CD4-positive, alpha-beta T cell treated with Interleukin-1 beta for 1 hour (primary cell): ENCODE measurements around the gene KHSRP.

Experiments
- DNase-seq, 2 donors: peaks; one replicate each; pipeline ENCODE4 v3.0.0-alpha.2; 2020 to 2022

Gene KHSRP

DNA sequence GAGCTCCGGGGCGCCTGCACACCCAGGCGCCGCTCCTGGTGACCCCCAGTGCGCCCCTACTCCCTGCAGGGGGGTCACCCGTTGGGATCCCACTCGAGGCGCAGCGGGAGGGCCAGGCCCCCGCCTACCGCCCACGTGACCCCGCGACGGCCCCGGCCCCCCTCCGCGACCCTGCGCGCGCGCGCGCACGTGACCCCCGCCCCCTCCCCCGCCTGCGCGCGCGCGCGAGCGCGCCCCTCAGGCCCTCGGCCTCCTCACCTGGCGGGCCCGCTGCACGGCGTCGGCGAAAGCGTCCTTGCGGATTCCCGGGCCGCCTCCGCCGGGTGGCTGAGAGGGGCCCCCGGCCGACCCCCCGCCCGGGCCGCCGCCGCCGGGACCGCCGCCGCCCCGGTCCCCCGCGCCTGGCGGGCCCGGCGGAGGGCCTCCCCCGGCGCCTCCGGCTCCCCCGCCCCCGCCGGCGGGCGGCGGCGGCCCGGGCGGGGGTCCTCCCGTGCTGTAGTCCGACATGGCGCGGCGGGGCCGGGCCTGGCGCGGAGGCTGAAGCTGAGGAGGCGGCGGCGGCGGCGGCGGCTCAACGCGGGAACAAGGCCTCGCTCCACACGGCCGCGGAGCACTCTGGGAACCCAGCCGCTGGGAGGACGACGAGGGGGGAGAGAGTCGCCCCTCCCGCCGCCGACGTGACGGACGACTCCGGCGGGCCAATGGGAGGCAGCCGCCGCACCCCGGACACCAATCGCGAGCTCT, at the start of gene KHSRP:
KHSRP (minus strand) TSS at position 617 of the 744 bp plus-strand sequence; CDS start at position 507, 110 bp downstream.
- DNase-seq = peak in 1 of 2 donors; percentile 30

GRCh38 chr19:6473647-6474046, 49.0 kb upstream of the KHSRP start:
- DNase-seq = no peak

GRCh38 chr19:6472713-6473112, 48.1 kb upstream of the KHSRP start:
- no peak for DNase-seq

DNA sequence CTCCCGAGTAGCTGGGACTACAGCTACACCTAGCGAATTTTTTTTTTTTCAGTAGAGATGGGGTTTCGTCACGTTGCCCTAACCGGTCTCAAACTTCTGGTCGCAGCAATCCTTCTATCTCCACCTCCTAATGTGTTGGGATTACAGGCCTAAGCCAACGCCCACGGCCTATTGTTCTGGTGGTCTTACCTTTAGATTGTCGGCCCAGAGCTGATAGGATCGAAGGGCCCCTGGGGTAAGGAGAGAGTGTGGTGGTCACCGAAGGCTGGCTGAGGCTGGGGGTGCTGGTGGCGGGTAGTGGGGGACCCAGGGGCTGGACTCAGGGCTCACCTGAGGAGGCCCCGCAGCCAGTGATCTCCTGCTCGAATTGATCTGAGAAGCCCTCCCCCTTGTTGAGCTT, 46.5 kb upstream of the KHSRP start:
- no peak for DNase-seq

- no peak for DNase-seq
These were observed 45.6 kb upstream of the KHSRP start for GRCh38 chr19:6470173-6470572.

GRCh38 chr19:6467384-6467783, 42.8 kb upstream of the KHSRP start:
- DNase-seq = no peak

DNA sequence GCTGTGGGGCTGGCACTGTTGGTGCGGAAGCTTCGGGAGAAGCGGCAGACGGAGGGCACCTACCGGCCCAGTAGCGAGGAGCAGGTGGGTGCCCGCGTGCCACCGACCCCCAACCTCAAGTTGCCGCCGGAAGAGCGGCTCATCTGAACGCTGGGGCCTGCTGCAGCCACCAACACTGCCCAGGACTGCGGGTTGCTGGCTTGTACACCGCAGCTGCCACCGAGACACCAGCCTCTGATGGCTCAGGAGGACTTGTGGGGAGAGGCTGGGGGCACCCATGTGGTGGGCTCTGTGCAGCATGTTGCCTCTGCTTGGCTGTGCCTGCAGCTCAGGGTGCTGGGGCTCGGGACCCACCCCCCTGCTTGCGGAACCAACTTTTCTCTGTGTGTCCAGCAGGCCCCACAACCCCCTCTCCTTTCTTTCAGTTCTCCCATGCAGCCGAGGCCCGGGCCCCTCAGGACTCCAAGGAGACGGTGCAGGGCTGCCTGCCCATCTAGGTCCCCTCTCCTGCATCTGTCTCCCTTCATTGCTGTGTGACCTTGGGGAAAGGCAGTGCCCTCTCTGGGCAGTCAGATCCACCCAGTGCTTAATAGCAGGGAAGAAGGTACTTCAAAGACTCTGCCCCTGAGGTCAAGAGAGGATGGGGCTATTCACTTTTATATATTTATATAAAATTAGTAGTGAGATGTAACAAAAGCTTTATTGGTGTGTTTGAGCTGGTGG, 42.1 kb upstream of the KHSRP start:
- DNase-seq = no peak

DNA sequence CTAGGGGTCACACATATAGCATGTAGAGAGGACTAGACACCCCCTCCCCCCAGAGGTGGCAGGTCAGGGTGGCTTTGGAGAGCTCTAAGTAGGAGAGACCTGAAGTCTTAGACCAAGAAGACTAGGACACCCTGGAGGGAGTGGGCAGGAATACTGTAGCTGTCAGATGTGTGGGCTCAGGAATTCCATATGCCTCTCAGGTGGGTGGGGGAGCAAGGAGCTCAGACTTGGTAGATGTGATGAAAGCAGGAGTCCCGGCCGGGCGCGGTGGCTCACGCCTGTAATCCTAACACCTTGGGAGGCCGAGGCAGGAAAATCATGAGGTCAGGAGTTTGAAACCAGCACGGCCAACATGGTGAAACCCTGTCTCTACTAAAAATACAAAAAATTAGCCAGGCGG, 41.1 kb upstream of the KHSRP start:
- DNase-seq = no peak

GRCh38 chr19:6465006-6465405, 40.4 kb upstream of the KHSRP start:
- DNase-seq = no peak

GRCh38 chr19:6464070-6464873, 39.7 kb upstream of the KHSRP start, which contains the start of gene CRB3:
Gene CRB3 (plus strand): TSS chr19:6464271. CDS start chr19:6464702, 431 bp downstream.
- DNase-seq = peak; percentile 64 to 65

- peak; percentile 94 to 97 for DNase-seq
These were observed 35.7 kb upstream of the KHSRP start for GRCh38 chr19:6460099-6460884.

GRCh38 chr19:6459262-6460098, 34.9 kb upstream of the KHSRP start, which contains the start of gene SLC25A23:
Gene SLC25A23 (minus strand): TSS chr19:6459792. CDS start chr19:6459628, 164 bp downstream.
- peak; percentile 61 to 65 for DNase-seq

DNA sequence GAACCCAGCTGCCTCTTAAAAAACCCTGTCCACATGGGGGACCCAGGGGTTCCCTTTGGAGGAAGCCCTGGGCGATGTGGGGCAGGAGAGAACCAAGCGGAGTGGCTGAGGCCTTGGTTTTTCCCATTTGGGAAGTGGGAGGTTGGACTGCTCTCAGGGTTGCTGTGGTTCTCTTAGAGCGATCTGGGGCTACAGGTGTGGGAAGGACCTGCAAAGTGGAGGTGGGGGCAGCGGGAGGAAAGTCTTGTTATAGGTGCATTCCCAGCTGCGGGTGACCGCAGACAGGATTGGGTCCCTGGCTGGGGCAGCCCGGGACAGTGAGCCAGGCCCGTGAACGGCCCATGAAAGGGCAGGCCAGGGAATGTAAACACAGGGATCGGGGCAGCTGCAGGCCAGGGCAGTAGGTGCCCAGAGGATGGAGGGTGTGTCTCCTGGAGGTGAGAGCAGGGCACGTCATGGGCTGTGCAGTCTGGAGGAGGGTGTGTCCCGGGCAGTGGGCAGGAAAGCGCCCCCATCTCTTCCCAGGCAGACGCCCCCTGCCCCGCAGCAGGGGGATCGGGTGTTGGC, 34.2 kb upstream of the KHSRP start:
- no peak for DNase-seq

DNA sequence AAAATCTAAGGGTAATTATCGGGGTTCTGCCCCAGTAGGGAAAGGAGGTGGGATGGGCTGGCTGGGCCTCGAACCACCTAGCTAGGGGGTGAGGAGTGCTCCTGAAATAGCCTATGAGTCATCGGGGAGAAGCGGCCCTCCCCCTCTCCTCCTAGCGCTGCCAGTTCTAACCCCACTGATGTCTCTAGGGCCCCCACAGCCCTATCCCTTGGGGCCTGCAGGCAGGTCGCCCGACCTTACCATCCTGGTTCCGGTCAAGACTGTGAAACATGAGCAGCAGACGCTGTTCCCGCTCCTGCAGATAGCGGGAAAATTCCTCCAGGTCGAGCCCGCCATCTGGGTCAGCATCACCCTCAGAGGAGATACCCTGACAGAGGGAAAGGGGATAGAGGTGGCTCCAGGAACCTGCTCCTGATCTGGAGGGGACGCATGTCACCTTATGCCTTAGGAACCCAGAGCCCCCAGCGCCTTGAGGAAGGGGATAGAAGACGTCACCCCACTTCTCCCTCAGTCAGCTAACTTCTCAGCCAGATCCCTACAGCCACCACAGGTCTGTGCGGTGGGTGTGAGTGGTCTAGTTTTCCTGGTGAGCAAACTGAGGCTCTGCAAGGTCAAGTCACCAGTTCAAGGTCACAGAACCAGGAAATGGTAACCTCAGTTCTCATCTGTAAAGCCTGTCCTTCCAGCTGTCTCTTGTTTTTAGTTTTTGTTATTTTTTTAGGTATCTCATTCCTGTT, 33.5 kb upstream of the KHSRP start:
- no peak for DNase-seq

- no peak for DNase-seq
These were observed 31.3 kb upstream of the KHSRP start for GRCh38 chr19:6455924-6456323.

DNA sequence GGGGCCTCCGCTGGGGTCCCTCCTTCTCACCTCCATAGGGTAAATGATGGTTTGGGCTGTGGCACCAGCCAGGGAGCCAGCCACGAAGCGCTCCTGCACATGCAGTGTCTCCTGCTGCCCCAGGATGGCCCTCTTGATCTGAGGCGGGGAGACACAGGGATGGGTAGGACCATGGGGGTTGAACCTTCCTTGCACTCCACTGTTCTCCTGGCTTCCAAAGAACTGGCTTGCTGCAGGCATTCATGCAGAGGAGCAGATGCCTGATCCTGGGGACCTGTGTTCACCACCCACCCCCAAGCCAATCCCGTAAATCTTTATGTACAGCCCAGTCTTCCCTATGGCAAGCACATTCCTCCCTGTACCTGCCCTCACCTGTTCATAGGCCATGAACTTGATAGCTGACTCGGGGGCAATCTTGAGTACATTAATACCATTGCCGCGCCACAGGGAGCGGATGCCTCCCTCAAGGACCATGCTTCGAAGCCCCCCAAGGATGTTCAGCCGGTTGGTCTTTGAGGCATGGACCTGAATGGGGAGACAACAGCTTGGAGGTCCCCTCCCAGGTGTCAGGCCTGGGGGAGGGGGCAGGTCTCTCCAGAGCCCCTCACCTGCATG, 29.4 kb upstream of the KHSRP start:
- no peak for DNase-seq

GRCh38 chr19:6452899-6453298, 28.3 kb upstream of the KHSRP start:
- DNase-seq = no peak

GRCh38 chr19:6452223-6452614, 27.6 kb upstream of the KHSRP start:
- no peak for DNase-seq

GRCh38 chr19:6451583-6452222, 27.1 kb upstream of the KHSRP start:
- no peak for DNase-seq
